Measurements from ENCODE around the gene HS3ST2.
"Not testable (repeated sequence)": the region's sequence is repeated elsewhere in the genome, so short reads cannot be mapped to it uniquely, and the experiment has no call there.

The HS3ST2 gene

DNA sequence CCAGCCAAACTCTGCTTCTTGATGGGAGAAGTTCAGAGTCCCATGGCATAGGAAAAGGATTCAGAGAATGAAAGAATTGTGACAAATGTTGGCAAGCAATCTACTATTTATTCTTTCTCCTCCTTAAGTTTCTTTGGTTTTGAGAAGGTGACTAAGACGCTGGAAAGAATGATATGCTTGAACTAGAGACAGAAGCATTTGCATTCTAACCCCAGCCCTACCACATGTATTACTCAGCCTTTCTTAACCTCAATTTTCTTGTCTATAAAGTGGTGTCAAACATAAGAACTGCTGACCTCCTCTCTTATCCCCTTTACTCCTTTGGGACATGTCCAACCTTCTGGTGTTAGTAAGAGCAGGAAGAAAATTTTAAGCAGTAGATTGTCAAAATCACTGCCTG lies 124.7 kb downstream of the HS3ST2 start:
- no peak for DNase-seq

DNA sequence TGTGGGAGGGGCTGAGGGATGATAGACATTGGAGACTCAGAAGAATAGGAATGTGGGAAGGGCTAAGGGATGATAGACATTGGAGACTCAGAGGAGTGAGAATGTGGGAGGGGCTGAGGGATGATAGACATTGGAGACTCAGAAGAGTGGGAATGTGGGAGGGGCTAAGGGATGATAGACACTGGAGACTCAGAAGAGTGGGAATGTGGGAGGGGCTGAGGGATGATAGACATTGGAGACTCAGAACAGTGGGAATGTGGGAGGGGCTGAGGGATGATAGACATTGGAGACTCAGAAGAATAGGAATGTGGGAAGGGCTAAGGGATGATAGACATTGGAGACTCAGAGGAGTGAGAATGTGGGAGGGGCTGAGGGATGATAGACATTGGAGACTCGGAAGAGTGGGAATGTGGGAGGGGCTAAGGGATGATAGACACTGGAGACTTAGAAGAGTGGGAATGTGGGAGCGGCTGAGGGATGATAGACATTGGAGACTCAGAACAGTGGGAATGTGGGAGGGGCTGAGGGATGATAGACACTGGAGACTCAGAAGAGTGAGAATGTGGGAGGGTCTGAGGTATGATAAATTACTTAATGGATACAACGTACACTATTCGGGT lies 125.9 kb downstream of the HS3ST2 start:
- DNase-seq: not testable (repeated sequence)

DNA sequence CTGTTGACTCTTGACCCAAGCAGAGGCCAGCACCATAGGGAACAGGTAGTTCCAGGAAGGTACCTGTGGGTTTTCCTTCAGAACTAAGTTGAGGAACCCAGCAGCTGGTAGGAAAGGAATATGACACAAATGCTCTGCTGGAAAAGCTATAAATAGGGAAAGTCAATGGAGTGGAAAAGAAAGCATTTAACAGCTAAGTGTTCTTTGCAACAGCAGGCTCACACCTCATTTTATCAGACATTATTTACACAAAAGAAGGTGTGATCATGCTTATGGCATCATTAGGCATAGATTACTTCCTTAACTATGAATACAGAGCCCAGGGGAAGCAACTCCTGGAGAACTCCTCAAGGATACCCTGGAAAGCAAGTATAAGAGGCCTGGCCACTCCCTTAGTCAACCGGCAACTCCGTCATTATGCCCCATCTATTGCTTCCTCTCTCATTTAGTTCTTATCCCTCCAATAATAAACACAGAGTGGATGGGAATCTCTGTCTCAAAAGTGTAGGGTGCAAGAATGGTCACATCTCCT lies 128.1 kb downstream of the HS3ST2 start:
- no peak for DNase-seq

DNA sequence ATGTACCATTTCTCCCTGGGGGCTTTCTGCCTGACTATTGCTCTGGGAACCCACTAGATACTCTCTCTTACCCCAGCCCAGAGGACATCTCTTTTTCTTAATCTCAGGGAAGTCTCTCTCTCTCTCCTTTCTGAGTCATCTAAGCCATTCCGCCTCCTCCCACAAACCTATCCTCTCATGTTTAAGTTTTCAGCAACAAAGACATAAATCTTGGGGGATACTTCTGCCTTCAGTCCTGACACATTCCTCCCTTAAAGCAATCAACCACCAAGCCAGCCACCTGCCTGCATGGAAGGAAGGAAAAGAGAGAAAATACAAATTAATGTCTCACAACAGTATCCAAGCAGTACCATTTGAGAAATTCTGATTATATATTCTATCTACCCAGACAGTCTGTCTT lies 128.8 kb downstream of the HS3ST2 start:
- no peak for DNase-seq

DNA sequence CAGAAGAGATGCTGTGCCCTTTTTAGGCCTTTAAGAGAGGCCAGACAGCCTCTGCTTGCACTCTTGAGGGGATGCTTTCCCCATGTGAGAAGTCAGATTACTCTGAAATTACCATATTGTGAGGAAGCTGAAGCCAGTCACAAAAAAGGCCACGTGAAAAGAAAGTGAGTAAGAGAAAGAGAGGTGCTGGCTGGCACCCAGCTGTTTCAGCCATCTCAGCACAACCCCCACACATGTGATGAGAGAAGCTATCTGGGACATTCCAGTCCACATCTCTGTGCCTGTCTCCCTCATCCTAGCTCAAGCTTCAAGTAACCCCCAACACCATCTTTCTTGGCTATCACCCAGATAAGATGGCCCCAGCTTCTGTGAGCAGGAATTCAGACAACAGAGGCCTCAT lies 131.4 kb downstream of the HS3ST2 start:
- DNase-seq: peak; percentile 3

DNA sequence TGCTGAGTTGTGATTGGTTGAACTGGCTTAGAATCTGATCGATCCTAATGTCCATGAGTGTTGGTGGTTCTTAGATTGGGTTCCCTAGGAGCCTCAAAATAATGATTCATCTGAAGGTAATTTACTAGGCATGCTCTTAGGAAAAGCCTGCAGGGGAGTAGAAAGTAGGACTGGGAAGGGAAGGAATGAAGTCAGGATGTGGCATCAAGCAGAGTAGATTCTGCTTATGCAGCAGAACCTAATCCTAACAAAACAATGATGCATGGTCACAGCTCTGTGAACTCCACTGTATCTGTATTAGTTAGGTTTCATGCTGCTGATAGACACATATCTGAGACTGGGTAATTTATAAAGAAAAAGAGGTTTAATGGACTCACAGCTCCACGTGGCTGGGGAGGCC lies 132.5 kb downstream of the HS3ST2 start:
- DNase-seq: no peak

DNA sequence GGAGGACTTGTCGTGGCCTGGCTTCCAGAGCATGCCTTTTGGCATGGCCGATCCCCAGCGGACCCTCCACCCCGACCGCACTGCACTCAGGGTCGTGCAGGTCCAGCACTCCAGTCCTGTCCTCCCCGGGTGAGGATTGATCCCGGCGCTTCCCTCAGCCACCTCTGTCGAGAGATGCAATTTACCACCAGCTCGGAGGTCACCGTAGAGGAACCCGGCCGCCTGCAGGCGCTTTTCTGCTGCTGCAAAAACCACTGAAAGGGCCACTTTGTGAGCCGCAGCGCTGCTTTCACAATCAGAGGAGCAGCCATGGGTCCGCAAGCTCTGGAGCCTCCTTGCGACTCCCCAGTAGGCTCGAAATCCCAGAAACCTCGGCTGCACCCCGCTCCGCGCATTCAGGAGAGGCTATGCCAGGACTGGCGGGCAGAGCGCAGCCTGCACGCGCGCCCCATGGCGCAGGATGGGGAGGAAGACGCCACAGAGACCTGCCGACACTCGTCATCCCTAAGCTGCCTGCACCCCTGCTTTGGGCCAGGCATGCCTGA lies 134.2 kb downstream of the HS3ST2 start:
- no peak for DNase-seq

DNA sequence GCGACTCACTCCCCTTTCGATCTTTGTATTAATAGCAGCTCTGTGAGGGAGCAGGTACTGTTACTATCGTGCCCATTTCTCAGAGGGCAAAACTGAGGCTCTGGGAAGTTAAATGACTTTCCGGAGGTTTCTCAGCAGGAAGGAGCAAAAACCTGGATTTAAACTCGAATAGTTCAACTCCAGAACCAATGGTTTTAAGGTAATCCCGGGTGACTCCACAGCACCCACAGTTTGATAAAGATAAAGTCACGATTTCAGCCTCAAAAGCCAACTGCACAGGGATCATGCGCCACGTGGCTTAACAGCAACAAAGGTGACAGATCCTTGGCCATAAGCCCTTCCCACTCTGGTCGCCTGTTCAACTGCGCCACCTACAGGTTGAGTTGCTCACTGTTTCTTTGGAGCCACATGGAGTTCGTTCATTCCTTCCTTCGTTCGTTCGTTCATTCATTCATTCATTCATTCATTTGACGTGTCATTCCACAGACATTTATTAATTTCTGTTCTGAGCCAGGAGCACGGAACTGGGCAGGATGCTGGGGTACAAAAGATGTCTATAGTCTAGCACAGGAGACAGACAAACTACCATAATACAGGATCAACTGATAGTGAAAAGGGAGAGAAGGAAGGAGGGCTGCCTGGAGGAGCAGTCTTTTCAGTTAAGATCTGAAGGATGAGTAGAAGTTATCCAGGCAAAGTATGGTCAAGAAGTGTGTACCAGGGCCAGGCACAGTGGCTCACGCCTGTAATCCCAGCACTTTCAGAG lies 134.8 kb downstream of the HS3ST2 start:
- DNase-seq: peak; percentile 45

DNA sequence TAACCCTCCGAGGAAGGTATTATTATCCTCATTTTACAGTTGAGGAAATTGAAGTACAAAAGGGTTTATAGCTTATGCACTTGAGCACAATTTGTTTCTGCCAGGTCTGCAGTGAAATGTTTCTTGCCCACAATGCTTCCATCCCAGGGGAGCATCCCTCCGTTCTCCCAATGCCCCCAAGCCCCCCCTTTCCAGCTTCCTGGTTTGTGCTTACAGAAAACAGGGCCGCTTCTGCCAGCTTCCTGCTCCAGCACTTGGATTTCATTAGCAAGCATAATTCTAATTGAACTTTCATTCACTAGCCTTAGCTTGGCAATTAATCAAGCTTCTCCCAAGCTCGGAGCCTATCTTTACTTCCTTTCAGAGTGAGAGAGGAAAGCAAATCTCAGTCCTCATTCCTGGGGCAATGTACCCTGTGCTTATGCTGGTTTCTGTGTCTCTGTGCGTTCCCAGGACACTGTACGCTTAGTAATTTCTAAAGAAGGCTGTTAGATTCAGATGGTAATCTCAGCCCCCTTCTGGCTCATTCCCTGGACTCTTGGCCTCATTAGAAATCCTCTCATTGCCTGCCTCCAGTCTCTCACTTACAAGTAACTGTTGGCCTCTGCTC lies 141.6 kb downstream of the HS3ST2 start:
- no peak for DNase-seq

DNA sequence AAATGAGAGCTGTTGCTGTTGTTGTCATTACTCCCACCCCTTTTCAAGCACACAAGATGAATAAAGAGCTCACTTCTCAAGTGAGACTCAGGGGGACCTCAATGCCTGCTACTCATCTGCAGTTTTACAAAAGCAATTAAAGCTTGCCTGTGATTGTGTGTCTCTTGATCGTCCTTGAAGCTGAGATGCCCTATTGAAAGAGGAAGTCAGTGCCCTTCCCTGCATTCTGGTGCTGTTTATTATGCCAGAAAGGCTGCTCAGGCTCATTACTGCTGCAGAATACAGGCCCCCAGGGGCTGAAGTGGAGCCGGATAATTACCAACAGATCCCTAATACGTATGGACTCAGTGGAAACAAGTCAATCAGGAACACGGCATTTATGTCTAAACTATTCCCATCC lies 147.2 kb downstream of the HS3ST2 start:
- no peak for DNase-seq

DNA sequence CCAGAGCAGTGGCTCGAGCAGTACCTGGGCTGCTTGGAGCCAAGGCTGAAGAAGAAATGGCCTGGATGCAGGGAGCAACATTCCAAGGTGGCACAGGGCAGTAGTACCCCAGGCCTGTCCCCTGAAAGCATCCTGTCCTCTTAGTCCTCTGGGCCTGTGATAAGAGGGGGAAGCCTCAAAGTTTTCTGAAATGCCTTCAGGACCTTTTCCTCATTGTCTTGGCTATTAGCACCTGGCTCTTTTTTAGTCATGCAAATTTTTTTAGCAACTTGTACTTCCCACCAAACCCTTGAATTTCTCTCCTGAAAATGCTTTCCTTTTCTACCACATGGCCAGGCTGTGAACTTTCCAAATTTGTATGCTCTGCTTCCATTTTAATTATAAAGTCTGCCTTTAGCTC lies 148.9 kb downstream of the HS3ST2 start:
- DNase-seq: no peak
